Cardiac muscle cell (in vitro differentiated cells and primary cell): ENCODE measurements around the gene KANSL2. TPM values are rescaled to one million over a fixed set of nuclear protein-coding genes. Genes with fewer than 3 reads are reported as not detected.
"Not testable (repeated sequence)": the region's sequence is repeated elsewhere in the genome, so short reads cannot be mapped to it uniquely, and the experiment has no call there.

Experiments
- DNase-seq, 2 donors: peaks; one replicate each; pipeline versions ENCODE4 v3.0.0 to v3.0.0-alpha.2; 2010 to 2017; ENCODE audit warnings: low read depth in 1 of 2, low spot score in 1 of 2
- H3K27ac ChIP-seq: fragments of 200-600 bp; sonication (generic); 2 replicates; pipeline ENCODE4 v1.5.1; 2016
- H3K27me3 ChIP-seq: fragments of 200-600 bp; sonication (generic); 2 replicates; pipeline ENCODE4 v1.6.0; 2016; ENCODE audit warnings: control low read depth
- H3K36me3 ChIP-seq: fragments of 200-600 bp; sonication (generic); 2 replicates; pipeline ENCODE4 v1.5.1; 2016; ENCODE audit warnings: control low read depth
- H3K4me1 ChIP-seq: fragments of 200-600 bp; sonication (generic); 2 replicates; pipeline ENCODE4 v1.8.1; 2017; ENCODE audit warnings: low read depth, mild to moderate bottlenecking, mixed run types
- H3K4me3 ChIP-seq: fragments of 200-600 bp; sonication (generic); 2 replicates; pipeline ENCODE4 v1.5.1; 2016; ENCODE audit warnings: mild to moderate bottlenecking
- H3K9me3 ChIP-seq: fragments of 200-600 bp; sonication (generic); 2 replicates; pipeline ENCODE4 v1.5.1; 2017; ENCODE audit warnings: low read depth, mild to moderate bottlenecking, control low read depth
- CTCF ChIP-seq: IDR thresholded peaks from 2 replicates; pipeline ENCODE4 v1.5.1; 2012; ENCODE audit warnings: low read depth, mild to moderate bottlenecking, low read length
- polyA plus RNA-seq: library from polyadenylated mRNA; unstranded; fragments of >200 nt; fragmentation: Nextera tagmentation; extraction: Ambion mirVana; gene quantifications from 2 replicates; pipeline ENCODE4 v1.2.1, GENCODE V29; 2016
- total RNA-seq: library from RNA; depleted of rRNA; stranded (reverse); fragments of >200 nt; gene quantifications from 2 replicates; pipeline ENCODE4 v1.2.3, GENCODE V29; 2016

Gene KANSL2
- total RNA-seq (40.8 and 51.5 TPM in 2 replicates), polyA plus RNA-seq (34.5 and 52.6 TPM in 2 replicates)

GRCh38 chr12:48681710-48682532 is at the start of gene KANSL2:
KANSL2 (minus strand) TSS chr12:48682238; CDS start chr12:48681632, 606 bp downstream.
- DNase-seq = peak; percentile 99
- Histone ChIP-seq H3K4me1 (peaks cover 18% of the 10 kb centered on the region), H3K36me3 (peaks cover 26% of the 10 kb centered on the region), H3K27ac (peak within 1 kb of the TSS; percentile 98), H3K27me3 (no peaks in the 10 kb centered on the region), H3K9me3 (no peaks in the 10 kb centered on the region), H3K4me3 (peak within 1 kb of the TSS; percentile 69)
- no peak for TF ChIP-seq CTCF

- no peak overlapping the region for H3K27ac ChIP-seq
- no peak overlapping the region for H3K4me3 ChIP-seq
- DNase-seq = no peak
- no peaks in the 10 kb centered on the region for H3K4me1 ChIP-seq
- no peak for TF ChIP-seq CTCF
- H3K9me3 ChIP-seq = no peaks in the 10 kb centered on the region
- no peaks in the 10 kb centered on the region for H3K36me3 ChIP-seq
- H3K27me3 ChIP-seq = no peaks in the 10 kb centered on the region
Measured at GRCh38 chr12:48728807-48729206, 46.8 kb upstream of the KANSL2 start.

GRCh38 chr12:48720737-48721136 is 38.7 kb upstream of the KANSL2 start:
- not testable (repeated sequence) for H3K27me3 ChIP-seq, H3K4me3 ChIP-seq, H3K36me3 ChIP-seq, H3K4me1 ChIP-seq, H3K27ac ChIP-seq, DNase-seq, H3K9me3 ChIP-seq

GRCh38 chr12:48720171-48720570 is 38.1 kb upstream of the KANSL2 start:
- H3K9me3 ChIP-seq, H3K4me3 ChIP-seq, H3K27ac ChIP-seq, H3K27me3 ChIP-seq, H3K4me1 ChIP-seq, H3K36me3 ChIP-seq, DNase-seq: not testable (repeated sequence)

GRCh38 chr12:48719002-48719401 is 37.0 kb upstream of the KANSL2 start:
- H3K4me3 ChIP-seq, DNase-seq, H3K36me3 ChIP-seq, H3K27ac ChIP-seq, H3K9me3 ChIP-seq, H3K27me3 ChIP-seq: not testable (repeated sequence)
- H3K4me1 ChIP-seq = peaks cover 13% of the 10 kb centered on the region

- Histone ChIP-seq H3K4me1 (peaks cover 13% of the 10 kb centered on the region), H3K27me3 (no peaks in the 10 kb centered on the region), H3K9me3 (no peaks in the 10 kb centered on the region), H3K27ac (peak overlapping the region; percentile 80), H3K36me3 (peaks cover 16% of the 10 kb centered on the region), H3K4me3 (peak overlapping the region; percentile 45)
- no peak for TF ChIP-seq CTCF
- peak; percentile 8 to 15 for DNase-seq
Measured at GRCh38 chr12:48717252-48717695, 35.2 kb upstream of the KANSL2 start.

GRCh38 chr12:48716493-48717251 is 34.6 kb upstream of the KANSL2 start, which contains the start of gene CCNT1:
CCNT1 (minus strand) TSS chr12:48716707; CDS start chr12:48716675, 32 bp downstream.
- H3K9me3 ChIP-seq = no peaks in the 10 kb centered on the region
- peaks cover 19% of the 10 kb centered on the region for H3K36me3 ChIP-seq
- H3K27ac ChIP-seq = peak within 1 kb of the TSS; percentile 90
- H3K4me1 ChIP-seq = peaks cover 13% of the 10 kb centered on the region
- H3K27me3 ChIP-seq = no peaks in the 10 kb centered on the region
- no peak for TF ChIP-seq CTCF
- H3K4me3 ChIP-seq = peak within 1 kb of the TSS; percentile 57
- peak; percentile 99 to 100 for DNase-seq
